Neutrophil (primary cell): Measurements from ENCODE around the gene ATG101.
A peak's percentile ranks its signal among the peaks of the same experiment; 100 is the strongest.

Source experiments
- H3K27ac ChIP-seq: fragments of 200-600 bp; sonication (generic); 2 replicates; pipeline ENCODE4 v1.5.1; 2016; ENCODE audit warnings: mild to moderate bottlenecking, moderate library complexity
- H3K27me3 ChIP-seq: fragments of 200-600 bp; sonication (generic); 2 replicates; pipeline ENCODE4 v1.6.0; 2016; ENCODE audit warnings: mild to moderate bottlenecking
- H3K36me3 ChIP-seq: fragments of 200-600 bp; sonication (generic); 2 replicates; pipeline ENCODE4 v1.5.1; 2017
- H3K4me1 ChIP-seq, 2 experiments: fragments of 200-600 bp in 1 of 2; sonication (generic) in 1 of 2; 1 replicate in 1 of 2; 2 replicates in 1 of 2; pipeline versions ENCODE4 v1.5.1 to v1.6.1; 2013 to 2016; ENCODE audit warnings: low read depth in 1 of 2, low read length in 1 of 2, mild to moderate bottlenecking in 1 of 2, moderate library complexity in 1 of 2; ENCODE audit not compliant: control insufficient read depth in 1 of 2, insufficient read depth in 1 of 2
- H3K4me3 ChIP-seq, 2 experiments: fragments of 200-600 bp in 1 of 2; sonication (generic) in 1 of 2; 1 replicate in 1 of 2; 2 replicates in 1 of 2; pipeline ENCODE4 v1.5.1; 2013 to 2016; ENCODE audit warnings: low read depth in 1 of 2, low read length in 1 of 2, mild to moderate bottlenecking in 1 of 2, moderate library complexity in 1 of 2
- H3K9me3 ChIP-seq: fragments of 200-600 bp; sonication (generic); 2 replicates; pipeline ENCODE4 v1.5.1; 2016
- TF ChIP-seq, protein P1 (sequence below): fragments of 200-600 bp; sonication (generic); IDR thresholded peaks from 2 replicates; pipeline ENCODE4 v1.5.1; 2016; ENCODE audit warnings: antibody characterized with exemption

ATG101 gene

DNA sequence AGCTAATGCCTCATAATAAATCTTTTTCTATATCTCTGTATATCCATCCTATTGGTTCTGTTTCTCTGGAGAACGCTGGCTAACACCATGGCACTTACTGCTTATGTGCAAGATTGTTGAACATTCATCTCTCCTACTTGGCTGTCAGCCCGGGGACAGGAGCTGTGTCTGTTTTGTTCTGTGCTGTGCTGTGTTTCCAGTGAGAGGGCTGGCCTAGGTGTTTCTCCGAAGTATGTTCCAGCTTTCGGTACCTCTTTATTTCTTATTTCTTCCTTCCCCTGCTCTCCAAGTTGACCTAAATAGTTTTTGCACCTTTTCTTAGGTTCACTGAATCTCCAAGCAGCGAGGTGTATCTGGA is 37.4 kb upstream of the ATG101 start:
- H3K4me3 ChIP-seq, result peak overlapping the region; percentile 55 to 68
- peak overlapping the region; percentile 61 for H3K27ac ChIP-seq
- peaks cover 67% of the 10 kb centered on the region for H3K27me3 ChIP-seq
- no peaks in the 10 kb centered on the region for H3K9me3 ChIP-seq
- TF ChIP-seq, protein P1, sequence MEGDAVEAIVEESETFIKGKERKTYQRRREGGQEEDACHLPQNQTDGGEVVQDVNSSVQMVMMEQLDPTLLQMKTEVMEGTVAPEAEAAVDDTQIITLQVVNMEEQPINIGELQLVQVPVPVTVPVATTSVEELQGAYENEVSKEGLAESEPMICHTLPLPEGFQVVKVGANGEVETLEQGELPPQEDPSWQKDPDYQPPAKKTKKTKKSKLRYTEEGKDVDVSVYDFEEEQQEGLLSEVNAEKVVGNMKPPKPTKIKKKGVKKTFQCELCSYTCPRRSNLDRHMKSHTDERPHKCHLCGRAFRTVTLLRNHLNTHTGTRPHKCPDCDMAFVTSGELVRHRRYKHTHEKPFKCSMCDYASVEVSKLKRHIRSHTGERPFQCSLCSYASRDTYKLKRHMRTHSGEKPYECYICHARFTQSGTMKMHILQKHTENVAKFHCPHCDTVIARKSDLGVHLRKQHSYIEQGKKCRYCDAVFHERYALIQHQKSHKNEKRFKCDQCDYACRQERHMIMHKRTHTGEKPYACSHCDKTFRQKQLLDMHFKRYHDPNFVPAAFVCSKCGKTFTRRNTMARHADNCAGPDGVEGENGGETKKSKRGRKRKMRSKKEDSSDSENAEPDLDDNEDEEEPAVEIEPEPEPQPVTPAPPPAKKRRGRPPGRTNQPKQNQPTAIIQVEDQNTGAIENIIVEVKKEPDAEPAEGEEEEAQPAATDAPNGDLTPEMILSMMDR, result no peak
- no peaks in the 10 kb centered on the region for H3K36me3 ChIP-seq
- H3K4me1 ChIP-seq, result peaks cover 18 to 22% of the 10 kb centered on the region in 2 experiments

GRCh38 chr12:52032804-52033445 is 36.9 kb upstream of the ATG101 start:
- TF ChIP-seq, protein P1, result peak; percentile 20
- Histone ChIP-seq H3K4me3 (peak overlapping the region; percentile 55 to 68), H3K4me1 (peaks cover 22 to 25% of the 10 kb centered on the region in 2 experiments), H3K36me3 (no peaks in the 10 kb centered on the region), H3K27me3 (peaks cover 72% of the 10 kb centered on the region), H3K9me3 (no peaks in the 10 kb centered on the region), H3K27ac (peak overlapping the region; percentile 61)

GRCh38 chr12:52033446-52034140 is 36.2 kb upstream of the ATG101 start:
- Histone ChIP-seq H3K27me3 (peaks cover 78% of the 10 kb centered on the region), H3K4me3 (peak overlapping the region; percentile 55 to 68), H3K36me3 (no peaks in the 10 kb centered on the region), H3K9me3 (no peaks in the 10 kb centered on the region), H3K27ac (peak overlapping the region; percentile 61), H3K4me1 (peaks cover 22 to 25% of the 10 kb centered on the region in 2 experiments)
- TF ChIP-seq, protein P1, result no peak

- Histone ChIP-seq H3K36me3 (no peaks in the 10 kb centered on the region), H3K4me3 (no peak overlapping the region), H3K9me3 (no peaks in the 10 kb centered on the region), H3K4me1 (peaks cover 22 to 25% of the 10 kb centered on the region in 2 experiments), H3K27ac (no peak overlapping the region), H3K27me3 (peaks cover 85% of the 10 kb centered on the region)
- TF ChIP-seq, protein P1, result no peak
Measured at GRCh38 chr12:52035190-52035589, 34.6 kb upstream of the ATG101 start.

GRCh38 chr12:52035926-52036325 is 33.9 kb upstream of the ATG101 start:
- Histone ChIP-seq H3K27ac (no peak overlapping the region), H3K36me3 (no peaks in the 10 kb centered on the region), H3K4me3 (no peak overlapping the region), H3K27me3 (peaks cover 85% of the 10 kb centered on the region), H3K4me1 (peaks cover 22 to 25% of the 10 kb centered on the region in 2 experiments), H3K9me3 (no peaks in the 10 kb centered on the region)
- TF ChIP-seq, protein P1, result no peak
